Measurements from ENCODE around the gene TMEM225B.

GRCh38 chr7:99551334-99551733 lies 46.7 kb upstream of the TMEM225B start:
- TF ChIP-seq CTCF (IDR thresholded peaks at IDR 0.05; ENCODE audit: low read depth, low read length) (no peak), EZH2phosphoT487 (IDR thresholded peaks at IDR 0.05; ENCODE audit: low read depth) (no peak)

Measured in OCI-LY3 (cell line).